HCT116 (cell line): ENCODE results near the gene IL36RN. TPM values are rescaled to one million over a fixed set of nuclear protein-coding genes. Genes with fewer than 3 reads are reported as not detected.

Experiments used
- ATAC-seq: fragments of 200-7000 bp; cut with Tn5 transposase; 2 replicates; pipeline ENCODE4 v1.9.1; 2020; ENCODE audit warnings: mild to moderate bottlenecking, moderate library complexity
- BruUV-seq: library from RNA; stranded (reverse); fragments of 400-500 nt; replicated peaks from 2 replicates; lab custom pipeline; 2021; lab: Mats Ljungman, UMichigan
- CTCF ChIA-PET: fragments of 300-600 bp; sonication (Branson Sonifier 250); formaldehyde crosslinking; loops from one replicate; lab custom pipeline; 2021; ENCODE audit warnings: antibody characterized with exemption; lab: Charles Lee
- POLR2A ChIA-PET: fragments of 300-600, 350-600 bp; sonication (Branson Sonifier 250); formaldehyde crosslinking; loops from one replicate; lab custom pipeline; 2021; ENCODE audit warnings: antibody characterized with exemption; lab: Charles Lee
- RAD21 ChIA-PET, 2 experiments: fragments of 300-600 bp; sonication (Branson Sonifier 250); formaldehyde crosslinking; loops; one replicate each; lab custom pipeline; 2023; ENCODE audit warnings: low total read pairs in 2 of 2; ENCODE audit not compliant: uncharacterized antibody in 2 of 2, unreplicated experiment in 2 of 2, low non-redundant PET in 1 of 2; lab: Charles Lee
- DNase-seq: peaks from one replicate; pipeline ENCODE4 v3.0.0-alpha.2; 2010; ENCODE audit warnings: low read depth, low spot score
- H2AFZ ChIP-seq: fragments of 200-600 bp; shearing (Covaris generic), sonication (generic); 2 replicates; pipeline ENCODE4 v1.6.1; 2017; ENCODE audit warnings: low read depth, mixed run types, mixed read lengths, antibody characterized with exemption, low read length; ENCODE audit not compliant: poor library complexity, severe bottlenecking
- H3K27ac ChIP-seq: 2 replicates; pipeline ENCODE4 v1.5.1; 2012; ENCODE audit warnings: low read depth, low read length
- H3K27me3 ChIP-seq: fragments of 200-600 bp; sonication (generic); 2 replicates; pipeline ENCODE4 v1.6.1; 2016; ENCODE audit warnings: mixed run types, low read length, mixed read lengths; ENCODE audit not compliant: insufficient read depth
- H3K36me3 ChIP-seq, 2 experiments: fragments of 200-500 bp in 1 of 2; fragments of 200-600 bp in 1 of 2; sonication (Bioruptor generic) in 1 of 2; sonication (generic) in 1 of 2; 2 replicates each; pipeline versions ENCODE4 v1.5.1 to v1.6.1; 2014 to 2016; ENCODE audit warnings: low read length in 2 of 2, inconsistent platforms in 1 of 2, mixed read lengths in 1 of 2, mixed run types in 1 of 2; ENCODE audit not compliant: insufficient read depth in 2 of 2, control insufficient read depth in 1 of 2
- H3K4me1 ChIP-seq, 2 experiments: fragments of 200-600 bp in 1 of 2; sonication (generic) in 1 of 2; 2 replicates each; pipeline versions ENCODE4 v1.5.1 to v1.6.1; 2012 to 2017; ENCODE audit warnings: low read length in 2 of 2, inconsistent platforms in 1 of 2, mild to moderate bottlenecking in 1 of 2, mixed read lengths in 1 of 2, mixed run types in 1 of 2, moderate library complexity in 1 of 2; ENCODE audit not compliant: insufficient read depth in 2 of 2, control insufficient read depth in 1 of 2
- H3K4me2 ChIP-seq: fragments of 200-600 bp; sonication (generic); 2 replicates; pipeline ENCODE4 v1.6.1; 2017; ENCODE audit warnings: mixed run types, low read length, mixed read lengths
- H3K4me3 ChIP-seq, 2 experiments: fragments of 200-600 bp in 1 of 2; sonication (generic) in 1 of 2; replicated peaks in 1 of 2; 2 replicates each; pipeline ENCODE4 v1.5.1; 2011 to 2016; ENCODE audit warnings: low read length in 2 of 2, control low read depth in 1 of 2, low read depth in 1 of 2, mild to moderate bottlenecking in 1 of 2, mixed read lengths in 1 of 2, mixed run types in 1 of 2
- H3K79me2 ChIP-seq: fragments of 200-600 bp; sonication (generic); 2 replicates; pipeline ENCODE4 v1.6.1; 2017; ENCODE audit warnings: mild to moderate bottlenecking, mixed run types, low read length, moderate library complexity, mixed read lengths; ENCODE audit not compliant: insufficient read depth
- H3K9ac ChIP-seq: fragments of 200-600 bp; sonication (generic); 2 replicates; pipeline ENCODE4 v1.6.1; 2016; ENCODE audit warnings: low read length, mixed read lengths
- H3K9me2 ChIP-seq: fragments of 200-600 bp; sonication (generic), shearing (Covaris generic); 2 replicates; pipeline ENCODE4 v1.6.1; 2017; ENCODE audit warnings: mixed run types, mild to moderate bottlenecking, moderate library complexity; ENCODE audit not compliant: insufficient read depth
- H3K9me3 ChIP-seq, 2 experiments: fragments of 200-500 bp in 1 of 2; fragments of 200-600 bp in 1 of 2; sonication (Bioruptor generic) in 1 of 2; sonication (generic) in 1 of 2; 2 replicates each; pipeline ENCODE4 v1.6.1; 2014 to 2017; ENCODE audit warnings: low read length in 2 of 2, mixed read lengths in 2 of 2, inconsistent platforms in 1 of 2, low read depth in 1 of 2, mild to moderate bottlenecking in 1 of 2, mixed run types in 1 of 2, moderate library complexity in 1 of 2; ENCODE audit not compliant: control insufficient read depth in 1 of 2, insufficient read depth in 1 of 2
- H4K20me1 ChIP-seq: fragments of 200-600 bp; sonication (generic), shearing (Covaris generic); 2 replicates; pipeline ENCODE4 v1.6.1; 2017; ENCODE audit warnings: mixed run types, mild to moderate bottlenecking, moderate library complexity; ENCODE audit not compliant: insufficient read depth
- CBX3 ChIP-seq: IDR thresholded peaks from 2 replicates; pipeline ENCODE4 v1.6.1; 2012; ENCODE audit warnings: low read depth
- CEBPB ChIP-seq: IDR thresholded peaks from 2 replicates; pipeline ENCODE4 v1.6.1; 2012; ENCODE audit warnings: low read depth
- CTCF ChIP-seq, 3 experiments: fragments of 200-600 bp in 1 of 3; sonication (generic) in 1 of 3; IDR thresholded peaks in 2 of 3; conservative IDR thresholded peaks in 1 of 3; 2 replicates each; pipeline ENCODE4 v1.5.1; 2012 to 2017; ENCODE audit warnings: low read depth in 2 of 3, low read length in 2 of 3, antibody characterized with exemption in 1 of 3, borderline replicate concordance in 1 of 3, control low read depth in 1 of 3, mild to moderate bottlenecking in 1 of 3, mixed read lengths in 1 of 3, mixed run types in 1 of 3, moderate library complexity in 1 of 3; ENCODE audit not compliant: insufficient read depth in 1 of 3
- ELF1 ChIP-seq: IDR thresholded peaks from 2 replicates; pipeline ENCODE4 v1.6.1; 2012; ENCODE audit warnings: low read depth, borderline replicate concordance
- EZH2 ChIP-seq: fragments of 200-600 bp; sonication (generic); IDR thresholded peaks from 2 replicates; pipeline ENCODE4 v1.6.1; 2017; ENCODE audit warnings: antibody characterized with exemption, mixed run types
- FOSL1 ChIP-seq: IDR thresholded peaks from 2 replicates; pipeline ENCODE4 v1.6.1; 2012; ENCODE audit warnings: low read depth
- POLR2AphosphoS5 ChIP-seq: IDR thresholded peaks from 2 replicates; pipeline ENCODE4 v1.6.1; 2011; ENCODE audit warnings: mild to moderate bottlenecking, low read depth, low read length, moderate library complexity
- SIN3A ChIP-seq: IDR thresholded peaks from 2 replicates; pipeline ENCODE4 v1.6.1; 2012; ENCODE audit warnings: low read depth
- SP1 ChIP-seq: IDR thresholded peaks from 2 replicates; pipeline ENCODE4 v1.6.1; 2012; ENCODE audit warnings: low read depth
- SRF ChIP-seq: IDR thresholded peaks from 2 replicates; pipeline ENCODE4 v1.6.1; 2012; ENCODE audit warnings: low read depth
- TCF7L2 ChIP-seq: IDR thresholded peaks from 2 replicates; pipeline ENCODE4 v1.7.0; 2011; ENCODE audit warnings: borderline replicate concordance, inconsistent platforms; ENCODE audit not compliant: insufficient read depth, insufficient read length; ENCODE audit errors: extremely low read depth
- ZFX ChIP-seq: fragments of 450-650 bp; IDR thresholded peaks from 2 replicates; pipeline ENCODE4 v1.6.1; 2017
- intact Hi-C: fragments of 100-400 bp; cut with micrococcal nuclease; formaldehyde crosslinking; loops from 2 replicates; pipeline ENCODE4 v1.10.0; 2022
- total RNA-seq: library from RNA; stranded (reverse); gene quantifications from one replicate; pipeline ENCODE4 v1.2.1, GENCODE V29; 2021; ENCODE audit not compliant: unreplicated experiment
- TF ChIP-seq, protein P1 (sequence below): IDR thresholded peaks from 2 replicates; pipeline ENCODE4 v1.6.1; 2012
- TF ChIP-seq, protein P2 (sequence below): IDR thresholded peaks from 2 replicates; pipeline ENCODE4 v1.6.1; 2011; ENCODE audit warnings: mild to moderate bottlenecking, low read length, moderate library complexity; ENCODE audit not compliant: insufficient replicate concordance; ENCODE audit errors: extremely low read depth

Gene IL36RN
- total RNA-seq, 1 experiment from 2014 or later: not detected

DNA sequence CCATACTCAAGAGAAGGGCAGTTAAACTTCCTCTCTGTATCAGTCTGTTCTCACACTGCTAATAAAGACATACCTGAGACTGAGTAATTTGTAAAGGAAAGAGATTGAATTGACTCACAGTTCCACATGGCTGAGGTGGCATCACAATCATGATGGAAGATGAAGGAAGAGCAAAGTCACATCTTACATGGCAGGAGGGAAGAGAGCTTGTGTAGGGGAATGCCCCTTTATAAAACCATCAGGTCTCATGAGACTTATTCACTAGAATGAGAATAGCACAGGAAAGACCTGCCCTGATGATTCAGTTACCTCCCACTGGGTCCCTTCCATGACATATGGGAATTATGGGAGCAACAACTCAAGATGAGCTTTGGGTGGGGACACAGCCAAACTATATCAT, 4.9 kb upstream of the IL36RN start:
- RAD21 ChIA-PET: no interaction called here
- H2AFZ ChIP-seq: no peak overlapping the region
- H3K4me1 ChIP-seq: peaks cover 0 to 4% of the 10 kb centered on the region in 2 experiments; a peak in 1 of 4 replicates
- H3K9me3 ChIP-seq: no peaks in the 10 kb centered on the region
- no peak for ATAC-seq
- H3K4me3 ChIP-seq: no peak overlapping the region
- no peaks in the 10 kb centered on the region for H3K9me2 ChIP-seq
- no peak overlapping the region for H3K9ac ChIP-seq
- DNase-seq: no peak
- TF ChIP-seq FOSL1 (no peak), CBX3 (no peak), SRF (no peak), TCF7L2 (no peak)
- no peaks in the 10 kb centered on the region for H3K36me3 ChIP-seq
- H3K4me2 ChIP-seq: no peak overlapping the region
- POLR2A ChIA-PET: no interaction called here
- CTCF ChIA-PET: no interaction called here
- BruUV-seq: no TSS peak
- no peaks in the 10 kb centered on the region for H4K20me1 ChIP-seq
- no peaks in the 10 kb centered on the region for H3K27me3 ChIP-seq
- H3K27ac ChIP-seq: no peak overlapping the region
- intact Hi-C loops: no loop called here
- no peaks in the 10 kb centered on the region for H3K79me2 ChIP-seq

DNA sequence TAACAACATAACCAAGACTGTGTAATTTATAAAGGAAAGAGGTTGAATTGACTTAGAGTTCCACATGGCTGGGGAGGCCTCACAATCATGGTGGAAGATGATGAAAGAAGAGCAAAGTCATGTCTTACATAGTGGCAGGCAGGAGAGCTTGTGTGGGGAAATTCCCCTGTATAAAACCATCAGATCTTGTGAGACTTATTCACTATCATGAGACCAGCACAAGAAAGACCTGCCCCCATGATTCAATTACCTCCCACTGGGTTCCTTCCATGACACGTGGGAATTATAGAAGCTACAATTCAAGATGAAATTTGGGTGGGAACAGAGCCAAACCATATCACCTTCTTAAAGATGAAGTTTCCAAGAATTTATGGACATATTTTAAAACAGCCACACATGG, 2.5 kb upstream of the IL36RN start:
- ATAC-seq: no peak
- CTCF ChIA-PET: no interaction called here

More for the DNA sequence above, 2.5 kb upstream of the IL36RN start:
- H3K9ac ChIP-seq: no peak overlapping the region
- no peaks in the 10 kb centered on the region for H3K27me3 ChIP-seq
- BruUV-seq: no TSS peak
- H2AFZ ChIP-seq: no peak overlapping the region
- no peaks in the 10 kb centered on the region for H3K9me2 ChIP-seq
- ChIA-PET POLR2A (no interaction called here), RAD21 (no interaction called here)
- intact Hi-C loops: no loop called here
- TF ChIP-seq FOSL1 (no peak), TCF7L2 (no peak), SP1 (no peak), EZH2 (no peak), ELF1 (no peak), POLR2AphosphoS5 (no peak), CTCF (IDR thresholded peaks at IDR 0.05 in 2 of 3, conservative IDR thresholded peaks at IDR 0.05 in 1 of 3; ENCODE audit: borderline replicate concordance in 1 of 3, insufficient read depth in 1 of 3, low read depth in 2 of 3, low read length in 2 of 3) (no peak), ZFX (no peak), SIN3A (no peak), CEBPB (no peak)
- TF ChIP-seq, protein P1, sequence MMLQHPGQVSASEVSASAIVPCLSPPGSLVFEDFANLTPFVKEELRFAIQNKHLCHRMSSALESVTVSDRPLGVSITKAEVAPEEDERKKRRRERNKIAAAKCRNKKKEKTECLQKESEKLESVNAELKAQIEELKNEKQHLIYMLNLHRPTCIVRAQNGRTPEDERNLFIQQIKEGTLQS: no peak
- TF ChIP-seq, protein P2, sequence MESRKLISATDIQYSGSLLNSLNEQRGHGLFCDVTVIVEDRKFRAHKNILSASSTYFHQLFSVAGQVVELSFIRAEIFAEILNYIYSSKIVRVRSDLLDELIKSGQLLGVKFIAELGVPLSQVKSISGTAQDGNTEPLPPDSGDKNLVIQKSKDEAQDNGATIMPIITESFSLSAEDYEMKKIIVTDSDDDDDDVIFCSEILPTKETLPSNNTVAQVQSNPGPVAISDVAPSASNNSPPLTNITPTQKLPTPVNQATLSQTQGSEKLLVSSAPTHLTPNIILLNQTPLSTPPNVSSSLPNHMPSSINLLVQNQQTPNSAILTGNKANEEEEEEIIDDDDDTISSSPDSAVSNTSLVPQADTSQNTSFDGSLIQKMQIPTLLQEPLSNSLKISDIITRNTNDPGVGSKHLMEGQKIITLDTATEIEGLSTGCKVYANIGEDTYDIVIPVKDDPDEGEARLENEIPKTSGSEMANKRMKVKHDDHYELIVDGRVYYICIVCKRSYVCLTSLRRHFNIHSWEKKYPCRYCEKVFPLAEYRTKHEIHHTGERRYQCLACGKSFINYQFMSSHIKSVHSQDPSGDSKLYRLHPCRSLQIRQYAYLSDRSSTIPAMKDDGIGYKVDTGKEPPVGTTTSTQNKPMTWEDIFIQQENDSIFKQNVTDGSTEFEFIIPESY: no peak
- H3K36me3 ChIP-seq: no peaks in the 10 kb centered on the region
- no peak for DNase-seq
- no peak overlapping the region for H3K4me2 ChIP-seq
- no peaks in the 10 kb centered on the region for H3K79me2 ChIP-seq
- H3K27ac ChIP-seq: no peak overlapping the region
- no peaks in the 10 kb centered on the region for H4K20me1 ChIP-seq
- H3K9me3 ChIP-seq: no peaks in the 10 kb centered on the region
- H3K4me1 ChIP-seq: peaks cover 0 to 4% of the 10 kb centered on the region in 2 experiments; a peak in 1 of 4 replicates
- no peak overlapping the region for H3K4me3 ChIP-seq
